K562 (cell line): Measurements from ENCODE around the gene FTL. TPM values are rescaled to one million over a fixed set of nuclear protein-coding genes. Genes with fewer than 3 reads are reported as not detected.

Experiments
- CBX8 ChIP-seq: fragments of 200-600 bp; sonication (generic); IDR thresholded peaks from 2 replicates; pipeline ENCODE4 v1.6.1; 2012; ENCODE audit warnings: borderline replicate concordance, mixed run types, low read depth, mild to moderate bottlenecking, moderate library complexity, mixed read lengths, low read length, control low read depth, inconsistent platforms; ENCODE audit not compliant: poor library complexity, severe bottlenecking; ENCODE audit errors: extremely low read depth
- CREBBP ChIP-seq: IDR thresholded peaks from one replicate; pipeline ENCODE4 v1.6.1; 2012; ENCODE audit warnings: low read depth, mild to moderate bottlenecking, control low read depth, inconsistent platforms, low read length
- DNMT1 ChIP-seq: fragments of 450-650 bp; IDR thresholded peaks from 2 replicates; pipeline ENCODE4 v1.6.1; 2016; ENCODE audit warnings: antibody characterized with exemption, mild to moderate bottlenecking
- FOXM1 ChIP-seq, 2 experiments: fragments of 450-650 bp in 1 of 2; sonication (generic) in 1 of 2; formaldehyde crosslinking in 1 of 2; IDR thresholded peaks; 2 replicates each; pipeline versions ENCODE4 v1.6.1 to v1.9.0; 2017 to 2022; ENCODE audit warnings: low read depth in 2 of 2, mild to moderate bottlenecking in 2 of 2, missing genetic modification reagents in 1 of 2, moderate library complexity in 1 of 2
- MGA ChIP-seq: fragments of 450-650 bp; IDR thresholded peaks from 2 replicates; pipeline ENCODE4 v1.6.1; 2016; ENCODE audit warnings: mild to moderate bottlenecking, moderate library complexity
- STAG1 ChIP-seq: sonication (generic); formaldehyde crosslinking; IDR thresholded peaks from 2 replicates; pipeline ENCODE4 v1.5.0; 2020; ENCODE audit warnings: missing genetic modification reagents, borderline replicate concordance
- ZMIZ1 ChIP-seq, 2 experiments: fragments of 150-350 bp in 1 of 2; IDR thresholded peaks; 2 replicates each; pipeline ENCODE4 v1.6.1; 2012 to 2016; ENCODE audit warnings: low read depth in 2 of 2, low read length in 2 of 2, mild to moderate bottlenecking in 1 of 2, moderate library complexity in 1 of 2
- ZNF280B ChIP-seq: fragments of 250-450 bp; sonication (Bioruptor Pico); IDR thresholded peaks from 2 replicates; pipeline ENCODE4 v1.5.1; 2021; ENCODE audit warnings: mild to moderate bottlenecking
- polyA plus RNA-seq, 8 experiments: library from polyadenylated mRNA; depleted of rRNA in 4 of 8; stranded (reverse) in 5 of 8; unstranded in 3 of 8; fragments of >200 nt; fragmentation: Nextera tagmentation in 2 of 8; fragmentation: Illumina TruSeq in 1 of 8; extraction: Ambion mirVana in 2 of 8; extraction: Trizol in 1 of 8; gene quantifications; 2 replicates each; pipeline versions ENCODE4 v1.2.1 to v1.2.3, GENCODE V29; 2011 to 2014; ENCODE audit warnings: inconsistent platforms in 1 of 8, missing spikeins in 1 of 8
- total RNA-seq, 7 experiments: library from RNA; depleted of rRNA in 6 of 7; stranded (reverse); fragments of >200 nt in 6 of 7; fragmentation: Illumina TruSeq in 2 of 7; extraction: Trizol in 2 of 7; gene quantifications; 2 replicates each; pipeline versions ENCODE4 v1.2.1 to v1.2.3, GENCODE V29; 2011 to 2021; ENCODE audit warnings: low replicate concordance in 1 of 7

Gene FTL
- total and polyA plus RNA-seq, 9 of the 15 experiments (the other 6 are each of a cell fraction or from before 2014, with no cell fraction given) = 1,231 to 27,415 (median 3,965) TPM

GRCh38 chr19:48963371-48964204 lies 1.5 kb upstream of the FTL start (continued):
- peak; percentile 79; the same call in 1 of the 2 replicates for TF ChIP-seq MGA
- no peak for TF ChIP-seq CBX8
- TF ChIP-seq STAG1 = no peak
- TF ChIP-seq ZNF280B = no peak
- TF ChIP-seq FOXM1 (IDR thresholded peaks at IDR 0.05; ENCODE audit: low read depth) = no peak
- peak; percentile 2; the same call in 1 of the 2 replicates for TF ChIP-seq FOXM1 (CRISPR knock-in tag; IDR thresholded peaks at IDR 0.05; ENCODE audit: low read depth)
- no peak; the same call in 1 of the 2 replicates for TF ChIP-seq DNMT1
- TF ChIP-seq ZMIZ1 (IDR thresholded peaks at IDR 0.05; ENCODE audit: low read depth in 2 of 2, low read length in 2 of 2) = peak in 1 of 2 experiments; percentile 54; a peak in 2 of 4 replicates
- TF ChIP-seq CREBBP = no peak
